ENCODE measurements around the gene AFDN.

AFDN gene

GRCh38 chr6:167858842-167859664, 32.3 kb downstream of the AFDN start:
- Histone ChIP-seq H3K18ac (ENCODE audit: low read length) (no peak overlapping the region), H3K79me1 (ENCODE audit: low read depth, low read length) (peaks cover 2% of the 10 kb centered on the region), H2BK5ac (ENCODE audit: low read length) (no peak overlapping the region), H3K14ac (ENCODE audit: low read length) (no peak overlapping the region), H3K9me3 (replicated peaks in 1 of 2; ENCODE audit: control insufficient read depth in 2 of 2, insufficient read depth in 1 of 2, low read depth in 1 of 2, low read length in 2 of 2) (no peaks in the 10 kb centered on the region), H3K27me3 (ENCODE audit: control insufficient read depth in 3 of 3, insufficient read depth in 3 of 3, low read depth in 1 of 3, low read length in 3 of 3) (no peaks in the 10 kb centered on the region), H3K4me2 (ENCODE audit: insufficient read depth, low read length, poor library complexity, severe bottlenecking) (no peak overlapping the region), H3K36me3 (replicated peaks in 1 of 2; ENCODE audit: control insufficient read depth in 2 of 2, insufficient read depth in 2 of 2, low read length in 2 of 2) (no peaks in the 10 kb centered on the region), H4K8ac (ENCODE audit: low read depth, low read length) (no peak overlapping the region), H2BK12ac (ENCODE audit: low read length) (no peak overlapping the region), H2BK15ac (ENCODE audit: low read length) (no peak overlapping the region), H2AFZ (ENCODE audit: low read length) (no peak overlapping the region), H2BK120ac (ENCODE audit: low read depth, low read length) (no peak overlapping the region), H3K9ac (ENCODE audit: low read depth, low read length, poor library complexity) (no peak overlapping the region), H3K4me1 (ENCODE audit: control insufficient read depth in 2 of 2, insufficient read depth in 1 of 2, low read depth in 1 of 2, low read length in 2 of 2) (peaks cover 10 to 15% of the 10 kb centered on the region in 2 donors), H3K4me3 (ENCODE audit: low read length in 2 of 2) (no peak overlapping the region), H3K23ac (ENCODE audit: low read depth, low read length, poor library complexity) (no peak overlapping the region), H2AK5ac (ENCODE audit: low read depth, low read length) (no peak overlapping the region), H3K4ac (ENCODE audit: low read length) (no peak overlapping the region), H3K27ac (replicated peaks; ENCODE audit: low read length) (no peak overlapping the region), H4K91ac (ENCODE audit: low read depth, low read length, poor library complexity) (no peak overlapping the region)
- WGBS, 2 donors (ENCODE audit: extremely low coverage in 2 of 2, insufficient read length in 2 of 2, insufficient replicate concordance in 1 of 2): 100% methylated on average over 1 of the region's 7 CpGs
- no peak for DNase-seq (ENCODE audit: low spot score)

GRCh38 chr6:167860550-167861226, 34.0 kb downstream of the AFDN start:
- no peak overlapping the region for H2AK5ac ChIP-seq (ENCODE audit: low read depth, low read length)
- H3K9ac ChIP-seq (ENCODE audit: low read depth, low read length, poor library complexity): no peak overlapping the region
- no peak overlapping the region for H3K14ac ChIP-seq (ENCODE audit: low read length)
- no peak overlapping the region for H4K8ac ChIP-seq (ENCODE audit: low read depth, low read length)
- H3K79me1 ChIP-seq (ENCODE audit: low read depth, low read length): peaks cover 2% of the 10 kb centered on the region
- H3K4me3 ChIP-seq (ENCODE audit: low read length in 2 of 2): no peak overlapping the region
- no peaks in the 10 kb centered on the region for H3K9me3 ChIP-seq (replicated peaks in 1 of 2; ENCODE audit: control insufficient read depth in 2 of 2, insufficient read depth in 1 of 2, low read depth in 1 of 2, low read length in 2 of 2)
- H3K4me1 ChIP-seq (ENCODE audit: control insufficient read depth in 2 of 2, insufficient read depth in 1 of 2, low read depth in 1 of 2, low read length in 2 of 2): peaks cover 10 to 15% of the 10 kb centered on the region in 2 donors
- no peak overlapping the region for H3K4ac ChIP-seq (ENCODE audit: low read length)
- no peak overlapping the region for H3K18ac ChIP-seq (ENCODE audit: low read length)
- peaks cover 0 to 9% of the 10 kb centered on the region in 2 donors for H3K36me3 ChIP-seq (replicated peaks in 1 of 2; ENCODE audit: control insufficient read depth in 2 of 2, insufficient read depth in 2 of 2, low read length in 2 of 2)
- no peak overlapping the region for H2AFZ ChIP-seq (ENCODE audit: low read length)
- H4K91ac ChIP-seq (ENCODE audit: low read depth, low read length, poor library complexity): no peak overlapping the region
- no peak overlapping the region for H3K4me2 ChIP-seq (ENCODE audit: insufficient read depth, low read length, poor library complexity, severe bottlenecking)
- no peak overlapping the region for H3K23ac ChIP-seq (ENCODE audit: low read depth, low read length, poor library complexity)
- H2BK5ac ChIP-seq (ENCODE audit: low read length): no peak overlapping the region
- DNase-seq (ENCODE audit: low spot score): no peak
- H2BK12ac ChIP-seq (ENCODE audit: low read length): no peak overlapping the region
- no peak overlapping the region for H2BK15ac ChIP-seq (ENCODE audit: low read length)
- H3K27me3 ChIP-seq (ENCODE audit: control insufficient read depth in 3 of 3, insufficient read depth in 3 of 3, low read depth in 1 of 3, low read length in 3 of 3): no peaks in the 10 kb centered on the region
- WGBS, 2 donors (ENCODE audit: extremely low coverage in 2 of 2, insufficient read length in 2 of 2, insufficient replicate concordance in 1 of 2): no CpG with 5 or more reads among the region's 4 CpGs
- no peak overlapping the region for H2BK120ac ChIP-seq (ENCODE audit: low read depth, low read length)
- no peak overlapping the region for H3K27ac ChIP-seq (replicated peaks; ENCODE audit: low read length)

GRCh38 chr6:167861424-167861823, 34.7 kb downstream of the AFDN start:
- Histone ChIP-seq H3K27ac (replicated peaks; ENCODE audit: low read length) (no peak overlapping the region), H2AFZ (ENCODE audit: low read length) (no peak overlapping the region), H3K4me1 (ENCODE audit: control insufficient read depth in 2 of 2, insufficient read depth in 1 of 2, low read depth in 1 of 2, low read length in 2 of 2) (peaks cover 10 to 15% of the 10 kb centered on the region in 2 donors)

GRCh38 chr6:167863897-167864296, 37.2 kb downstream of the AFDN start:
- no peak overlapping the region for H2BK120ac ChIP-seq (ENCODE audit: low read depth, low read length)
- peaks cover 3% of the 10 kb centered on the region for H3K79me1 ChIP-seq (ENCODE audit: low read depth, low read length)
- no peak overlapping the region for H3K18ac ChIP-seq (ENCODE audit: low read length)
- no peak overlapping the region for H3K27ac ChIP-seq (replicated peaks; ENCODE audit: low read length)
- no peak overlapping the region for H2BK5ac ChIP-seq (ENCODE audit: low read length)
- no peaks in the 10 kb centered on the region for H3K27me3 ChIP-seq (ENCODE audit: control insufficient read depth in 3 of 3, insufficient read depth in 3 of 3, low read depth in 1 of 3, low read length in 3 of 3)
- H3K14ac ChIP-seq (ENCODE audit: low read length): no peak overlapping the region
- H2BK12ac ChIP-seq (ENCODE audit: low read length): no peak overlapping the region
- H3K4ac ChIP-seq (ENCODE audit: low read length): no peak overlapping the region
- no peak for DNase-seq (ENCODE audit: low spot score)
- no peak overlapping the region for H2AK5ac ChIP-seq (ENCODE audit: low read depth, low read length)
- H3K9me3 ChIP-seq (replicated peaks in 1 of 2; ENCODE audit: control insufficient read depth in 2 of 2, insufficient read depth in 1 of 2, low read depth in 1 of 2, low read length in 2 of 2): no peaks in the 10 kb centered on the region
- no peak overlapping the region for H4K91ac ChIP-seq (ENCODE audit: low read depth, low read length, poor library complexity)
- no peak overlapping the region for H2BK15ac ChIP-seq (ENCODE audit: low read length)
- no peak overlapping the region for H4K8ac ChIP-seq (ENCODE audit: low read depth, low read length)
- no peak overlapping the region for H3K23ac ChIP-seq (ENCODE audit: low read depth, low read length, poor library complexity)
- no peak overlapping the region for H3K4me2 ChIP-seq (ENCODE audit: insufficient read depth, low read length, poor library complexity, severe bottlenecking)
- H3K4me3 ChIP-seq (ENCODE audit: low read length in 2 of 2): no peak overlapping the region
- peaks cover 6 to 16% of the 10 kb centered on the region in 2 donors for H3K4me1 ChIP-seq (ENCODE audit: control insufficient read depth in 2 of 2, insufficient read depth in 1 of 2, low read depth in 1 of 2, low read length in 2 of 2)
- H3K36me3 ChIP-seq (replicated peaks in 1 of 2; ENCODE audit: control insufficient read depth in 2 of 2, insufficient read depth in 2 of 2, low read length in 2 of 2): peaks cover 6 to 35% of the 10 kb centered on the region in 2 donors
- H2AFZ ChIP-seq (ENCODE audit: low read length): no peak overlapping the region
- H3K9ac ChIP-seq (ENCODE audit: low read depth, low read length, poor library complexity): no peak overlapping the region
- no CpG with 5 or more reads among the region's 4 CpGs for WGBS, 2 donors (ENCODE audit: extremely low coverage in 2 of 2, insufficient read length in 2 of 2, insufficient replicate concordance in 1 of 2)

More at GRCh38 chr6:167861424-167861823, 34.7 kb downstream of the AFDN start:
- Histone ChIP-seq H2BK120ac (ENCODE audit: low read depth, low read length) (no peak overlapping the region), H3K23ac (ENCODE audit: low read depth, low read length, poor library complexity) (no peak overlapping the region), H3K9ac (ENCODE audit: low read depth, low read length, poor library complexity) (no peak overlapping the region), H3K18ac (ENCODE audit: low read length) (no peak overlapping the region), H3K36me3 (replicated peaks in 1 of 2; ENCODE audit: control insufficient read depth in 2 of 2, insufficient read depth in 2 of 2, low read length in 2 of 2) (peaks cover 0 to 13% of the 10 kb centered on the region in 2 donors), H3K4me2 (ENCODE audit: insufficient read depth, low read length, poor library complexity, severe bottlenecking) (no peak overlapping the region), H2BK5ac (ENCODE audit: low read length) (no peak overlapping the region), H3K14ac (ENCODE audit: low read length) (no peak overlapping the region), H2BK15ac (ENCODE audit: low read length) (no peak overlapping the region), H4K91ac (ENCODE audit: low read depth, low read length, poor library complexity) (no peak overlapping the region), H4K8ac (ENCODE audit: low read depth, low read length) (no peak overlapping the region), H3K27me3 (ENCODE audit: control insufficient read depth in 3 of 3, insufficient read depth in 3 of 3, low read depth in 1 of 3, low read length in 3 of 3) (no peaks in the 10 kb centered on the region), H3K79me1 (ENCODE audit: low read depth, low read length) (peaks cover 2% of the 10 kb centered on the region), H3K4me3 (ENCODE audit: low read length in 2 of 2) (no peak overlapping the region), H2BK12ac (ENCODE audit: low read length) (no peak overlapping the region), H3K4ac (ENCODE audit: low read length) (no peak overlapping the region), H3K9me3 (replicated peaks in 1 of 2; ENCODE audit: control insufficient read depth in 2 of 2, insufficient read depth in 1 of 2, low read depth in 1 of 2, low read length in 2 of 2) (no peaks in the 10 kb centered on the region), H2AK5ac (ENCODE audit: low read depth, low read length) (no peak overlapping the region)
- no peak for DNase-seq (ENCODE audit: low spot score)

All from neuronal stem cell (in vitro differentiated cells).